ENCODE results near the gene ABAT. TPM values are rescaled to one million over a fixed set of nuclear protein-coding genes. Genes with fewer than 3 reads are reported as not detected.

Gene ABAT
- total and polyA plus RNA-seq, 2 of the 8 experiments (the other 6 are each of a cell fraction or from before 2014, with no cell fraction given) = 6.4 to 8.4 TPM

GRCh38 chr16:8782673-8783072 lies 108.3 kb downstream of the ABAT start:
- no peak overlapping the region for H4K5ac ChIP-seq (ENCODE audit: insufficient read length, low read depth, low read length)
- no peak for DNase-seq (ENCODE audit: low read depth in 1 of 2, low spot score in 2 of 2)
- H3K14ac ChIP-seq (ENCODE audit: insufficient read length) = no peak overlapping the region
- no peak overlapping the region for H2BK120ac ChIP-seq (replicated peaks; ENCODE audit: low read depth, low read length)
- H4K8ac ChIP-seq (ENCODE audit: extremely low read depth, insufficient read depth, low read length) = no peak overlapping the region
- 87% methylated on average over 6 of the region's 6 CpGs; no CpG with 5 or more reads in 1 of the 2 experiments for WGBS, 2 experiments (ENCODE audit: extremely low coverage in 1 of 2, insufficient coverage in 1 of 2, insufficient read length in 1 of 2, insufficient replicate concordance in 2 of 2, low coverage in 1 of 2, low lambda C conversion rate in 2 of 2, missing lambda C conversion rate in 1 of 2)
- no peak overlapping the region for H2AK5ac ChIP-seq (ENCODE audit: low read depth, low read length)
- no peak overlapping the region for H3K4ac ChIP-seq (replicated peaks; ENCODE audit: insufficient read length, low read depth, low read length)
- ChIA-PET CTCF (ENCODE audit: partially characterized antibody) (interaction anchor here (2.4 to 26.4 kb wide), 2 partner anchors 9 to 118 kb away, joined by 9 to 404 read pairs; partner anchors contain the start of gene ABAT), POLR2A (ENCODE audit: partially characterized antibody) (interaction anchor here (1.6 kb wide), 1 partner anchor 14 kb away, joined by 3 read pairs; the partner anchor contains the start of genes PMM2 and TMEM186)
- no peak overlapping the region for H3K9ac ChIP-seq (replicated peaks in 1 of 4; ENCODE audit: extremely low read depth in 1 of 4, low read depth in 3 of 4, low read length in 3 of 4)
- H4K91ac ChIP-seq (replicated peaks; ENCODE audit: insufficient read length, low read length) = no peak overlapping the region
- no peak overlapping the region for H3K18ac ChIP-seq (ENCODE audit: extremely low read depth, low read length)
- no peak overlapping the region for H2BK15ac ChIP-seq (ENCODE audit: low read length)
- no peaks in the 10 kb centered on the region; a peak in 1 of 7 replicates for H3K4me1 ChIP-seq (replicated peaks in 1 of 4; ENCODE audit: control insufficient read depth in 3 of 4, insufficient read depth in 4 of 4, low read length in 3 of 4)
- H3K9me3 ChIP-seq (ENCODE audit: insufficient read depth in 2 of 2, low read depth in 1 of 2, low read length in 1 of 2) = no peaks in the 10 kb centered on the region
- no peak overlapping the region for H3K27ac ChIP-seq (ENCODE audit: low read depth, low read length)
- no peaks in the 10 kb centered on the region for H3K23me2 ChIP-seq (ENCODE audit: low read depth, low read length)
- peaks cover 0 to 1% of the 10 kb centered on the region in 2 experiments for H4K20me1 ChIP-seq (replicated peaks in 1 of 2; ENCODE audit: control insufficient read depth in 1 of 2, insufficient read depth in 2 of 2, low read length in 2 of 2)
- no peak overlapping the region for H3K23ac ChIP-seq (ENCODE audit: insufficient read length)
- H3K79me2 ChIP-seq (ENCODE audit: control insufficient read depth in 1 of 2, insufficient read depth in 2 of 2, low read length in 2 of 2) = no peaks in the 10 kb centered on the region
- H3K27me3 ChIP-seq (replicated peaks in 1 of 4; ENCODE audit: control insufficient read depth in 3 of 4, extremely low read depth in 1 of 4, insufficient read depth in 3 of 4, low read length in 3 of 4) = no peaks in the 10 kb centered on the region
- H2BK5ac ChIP-seq (ENCODE audit: low read depth, low read length) = no peak overlapping the region
- H3K4me2 ChIP-seq (ENCODE audit: insufficient read depth in 1 of 2, low read depth in 2 of 2, low read length in 2 of 2) = no peak overlapping the region
- no peak overlapping the region for H3K56ac ChIP-seq (replicated peaks; ENCODE audit: insufficient read length, low read depth, low read length)
- H2AFZ ChIP-seq (ENCODE audit: low read length) = no peak overlapping the region
- H3K36me3 ChIP-seq (ENCODE audit: control insufficient read depth in 2 of 4, insufficient read depth in 4 of 4, low read length in 3 of 4) = peaks cover 0 to 3% (median 0%) of the 10 kb centered on the region in 4 experiments; a peak in 1 of 8 replicates
- no peak overlapping the region for H2BK12ac ChIP-seq (ENCODE audit: low read depth, low read length)
- TF ChIP-seq TBP (IDR thresholded peaks at IDR 0.05; ENCODE audit: low read depth, low read length) = no peak
- no peak for TF ChIP-seq RFX5 (IDR thresholded peaks at IDR 0.05; ENCODE audit: borderline replicate concordance, low read depth, low read length)
- TF ChIP-seq E2F6 (IDR thresholded peaks at IDR 0.05) = no peak
- TF ChIP-seq CEBPB (IDR thresholded peaks at IDR 0.05; ENCODE audit: low read depth, low read length) = no peak
- no peak for TF ChIP-seq JUND (IDR thresholded peaks at IDR 0.05; ENCODE audit: low read length)
- no peak for TF ChIP-seq CBX5 (IDR thresholded peaks at IDR 0.05; ENCODE audit: low read depth, low read length)
- TF ChIP-seq NRF1 (IDR thresholded peaks at IDR 0.05; ENCODE audit: low read depth, low read length) = no peak
- TF ChIP-seq RNF2 (IDR thresholded peaks at IDR 0.05; ENCODE audit: borderline replicate concordance, low read depth, low read length, missing control alignments, poor library complexity, severe bottlenecking) = no peak
- TF ChIP-seq CHD1 (IDR thresholded peaks at IDR 0.05; ENCODE audit: low read depth, low read length) = no peak
- FAIRE-seq = no peak
- H3K4me3 ChIP-seq (ENCODE audit: extremely low read depth in 1 of 4, insufficient read depth in 2 of 4, low read depth in 3 of 4, low read length in 4 of 4) = no peak overlapping the region
- peaks cover 2% of the 10 kb centered on the region; the same call in 1 of the 2 replicates for H3K79me1 ChIP-seq (ENCODE audit: low read depth, low read length)
- no peak overlapping the region for H2BK20ac ChIP-seq (ENCODE audit: low read length)
